NT2/D1 (cell line): ENCODE results near the gene FAM210B.

Experiments
- SUZ12 ChIP-seq: IDR thresholded peaks from 2 replicates; pipeline ENCODE4 v1.6.1; 2011; ENCODE audit not compliant: insufficient read length, insufficient read depth; ENCODE audit errors: extremely low read depth
- YY1 ChIP-seq: IDR thresholded peaks from 2 replicates; pipeline ENCODE4 v1.6.1; 2011; ENCODE audit not compliant: insufficient read length, insufficient read depth

- no peak for TF ChIP-seq YY1
- TF ChIP-seq SUZ12, result no peak
Measured at GRCh38 chr20:56417402-56417801, 58.6 kb downstream of the FAM210B start.
